Measurements from ENCODE around the gene HCST. TPM values are rescaled to one million over a fixed set of nuclear protein-coding genes. Genes with fewer than 3 reads are reported as not detected.

The HCST gene
- total RNA-seq, 1 donor from 2014 or later, result 20.9 TPM

Other genes with a start within 250 kb of the HCST start
- 0.45 TPM for gene UPK1A, start 236.0 kb upstream of the HCST start, total RNA-seq
- gene ZBTB32, start 198.0 kb upstream of the HCST start, total RNA-seq, result not detected
- gene KMT2B, start 184.5 kb upstream of the HCST start, total RNA-seq, result 33.5 TPM
- 10.8 TPM for gene IGFLR1, start 160.1 kb upstream of the HCST start, total RNA-seq
- gene U2AF1L4, start 157.1 kb upstream of the HCST start, total RNA-seq, result 12.8 TPM
- gene PSENEN, start 156.9 kb upstream of the HCST start, total RNA-seq, result 66.8 TPM
- 12.9 TPM for gene LIN37, start 154.0 kb upstream of the HCST start, total RNA-seq
- gene HSPB6, start 145.5 kb upstream of the HCST start, total RNA-seq, result 506 TPM
- 16.6 TPM for gene PROSER3, start 144.4 kb upstream of the HCST start, total RNA-seq
- gene ARHGAP33, start 127.0 kb upstream of the HCST start, total RNA-seq, result 2.7 TPM
- gene PRODH2, start 89.7 kb upstream of the HCST start, total RNA-seq, result not detected
- not detected for gene NPHS1, start 50.0 kb upstream of the HCST start, total RNA-seq
- not detected for gene KIRREL2, start 45.6 kb upstream of the HCST start, total RNA-seq
- 3.5 TPM for gene APLP1, start 34.0 kb upstream of the HCST start, total RNA-seq
- 33.3 TPM for gene NFKBID, start 2.0 kb upstream of the HCST start, total RNA-seq
- 201 TPM for gene TYROBP, start 5.8 kb downstream of the HCST start, total RNA-seq
- 11.5 TPM for gene LRFN3, start 33.8 kb downstream of the HCST start, total RNA-seq
- 8.2 TPM for gene SDHAF1, start 92.7 kb downstream of the HCST start, total RNA-seq
- not detected for gene SYNE4, start 106.3 kb downstream of the HCST start, total RNA-seq
- gene ALKBH6, start 111.7 kb downstream of the HCST start, total RNA-seq, result 12.6 TPM
- 19.7 TPM for gene CLIP3, start 130.3 kb downstream of the HCST start, total RNA-seq
- 5.2 TPM for gene THAP8, start 151.8 kb downstream of the HCST start, total RNA-seq
- 0.32 TPM for gene WDR62, start 152.4 kb downstream of the HCST start, total RNA-seq
- gene OVOL3, start 208.6 kb downstream of the HCST start, total RNA-seq, result not detected
- gene POLR2I, start 212.3 kb downstream of the HCST start, total RNA-seq, result 63.6 TPM
- 87.1 TPM for gene TBCB, start 212.9 kb downstream of the HCST start, total RNA-seq
- 647 TPM for gene CAPNS1, start 237.5 kb downstream of the HCST start, total RNA-seq
- 273 TPM for gene COX7A1, start 249.9 kb downstream of the HCST start, total RNA-seq